Epithelial cell of esophagus (primary cell): ENCODE results near the gene BFSP1.
A peak's percentile ranks its signal among the peaks of the same experiment; 100 is the strongest.

Experiments used
- DNase-seq: peaks from one replicate; pipeline ENCODE4 v3.0.0; 2010; ENCODE audit warnings: low read depth
- H3K4me3 ChIP-seq: 2 replicates; pipeline ENCODE4 v1.5.1; 2011; ENCODE audit warnings: mild to moderate bottlenecking, low read length, control low read depth
- TF ChIP-seq, protein P1 (sequence below): IDR thresholded peaks from 2 replicates; pipeline ENCODE4 v1.5.1; 2011; ENCODE audit warnings: low read depth, mild to moderate bottlenecking, low read length, control low read depth, inconsistent platforms; ENCODE audit not compliant: insufficient read depth; ENCODE audit errors: missing control alignments

Gene BFSP1

DNA sequence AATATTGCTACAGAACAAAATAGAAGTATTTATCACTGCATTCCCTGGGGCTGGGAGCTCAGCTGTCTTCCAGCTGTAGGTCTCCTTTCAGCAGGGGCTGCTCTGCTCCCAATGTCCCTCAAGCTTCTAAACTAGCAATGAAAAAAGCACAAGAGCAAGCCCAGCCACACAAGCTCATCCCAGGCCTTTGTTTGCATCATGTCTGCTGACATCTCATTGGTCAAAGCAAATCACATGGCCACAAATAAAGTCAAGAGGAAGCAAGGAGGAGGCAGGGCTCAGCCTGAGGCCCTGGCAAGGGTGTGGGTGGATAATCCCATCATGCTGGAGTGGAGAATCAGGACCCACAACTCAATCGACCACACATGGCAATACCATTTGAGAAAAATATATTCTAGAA, 2.2 kb upstream of the BFSP1 start:
- TF ChIP-seq, protein P1, sequence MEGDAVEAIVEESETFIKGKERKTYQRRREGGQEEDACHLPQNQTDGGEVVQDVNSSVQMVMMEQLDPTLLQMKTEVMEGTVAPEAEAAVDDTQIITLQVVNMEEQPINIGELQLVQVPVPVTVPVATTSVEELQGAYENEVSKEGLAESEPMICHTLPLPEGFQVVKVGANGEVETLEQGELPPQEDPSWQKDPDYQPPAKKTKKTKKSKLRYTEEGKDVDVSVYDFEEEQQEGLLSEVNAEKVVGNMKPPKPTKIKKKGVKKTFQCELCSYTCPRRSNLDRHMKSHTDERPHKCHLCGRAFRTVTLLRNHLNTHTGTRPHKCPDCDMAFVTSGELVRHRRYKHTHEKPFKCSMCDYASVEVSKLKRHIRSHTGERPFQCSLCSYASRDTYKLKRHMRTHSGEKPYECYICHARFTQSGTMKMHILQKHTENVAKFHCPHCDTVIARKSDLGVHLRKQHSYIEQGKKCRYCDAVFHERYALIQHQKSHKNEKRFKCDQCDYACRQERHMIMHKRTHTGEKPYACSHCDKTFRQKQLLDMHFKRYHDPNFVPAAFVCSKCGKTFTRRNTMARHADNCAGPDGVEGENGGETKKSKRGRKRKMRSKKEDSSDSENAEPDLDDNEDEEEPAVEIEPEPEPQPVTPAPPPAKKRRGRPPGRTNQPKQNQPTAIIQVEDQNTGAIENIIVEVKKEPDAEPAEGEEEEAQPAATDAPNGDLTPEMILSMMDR, result no peak
- H3K4me3 ChIP-seq, result no peak overlapping the region
- DNase-seq, result peak; percentile 78

DNA sequence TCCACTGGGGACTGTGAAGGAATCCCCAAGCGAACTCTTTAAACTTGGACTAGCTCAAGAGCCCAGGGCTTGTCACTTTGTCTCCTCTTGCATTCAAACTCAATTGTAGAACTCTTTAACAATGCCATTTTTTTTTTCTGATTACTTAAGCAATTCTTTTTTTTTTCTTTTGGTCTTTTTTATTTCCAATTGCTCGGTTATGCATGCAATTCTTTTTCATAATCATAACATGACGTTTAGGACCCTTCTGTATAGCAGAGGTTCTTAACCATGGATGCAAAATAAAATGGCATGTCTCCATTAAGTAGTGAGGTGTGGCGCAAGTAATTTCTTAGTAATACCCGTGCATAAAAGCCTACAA, 466 bp upstream of the BFSP1 start:
- TF ChIP-seq, protein P1, result no peak
- no peak for DNase-seq
- peak overlapping the region; percentile 42 for H3K4me3 ChIP-seq

DNA sequence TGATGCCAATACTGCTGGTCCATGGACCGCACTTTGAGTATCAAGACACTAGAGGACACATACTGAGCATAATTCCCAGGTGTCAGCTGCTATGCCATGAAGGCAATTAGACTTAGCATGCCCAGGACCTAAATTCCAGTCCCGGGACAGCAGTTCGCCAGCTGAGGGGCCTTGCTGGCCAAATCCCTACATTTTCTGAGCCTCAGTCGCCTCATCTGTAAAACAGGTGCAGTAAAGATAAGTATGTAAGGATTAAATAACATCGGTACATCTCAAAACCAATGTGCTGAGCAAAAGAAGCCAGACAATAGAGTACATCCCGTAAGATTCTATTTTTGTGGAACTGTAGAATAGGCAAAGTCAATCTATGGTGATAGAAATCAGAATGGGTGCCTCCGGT, 1.0 kb downstream of the BFSP1 start:
- no peak overlapping the region for H3K4me3 ChIP-seq
- TF ChIP-seq, protein P1, result no peak
- no peak for DNase-seq

DNA sequence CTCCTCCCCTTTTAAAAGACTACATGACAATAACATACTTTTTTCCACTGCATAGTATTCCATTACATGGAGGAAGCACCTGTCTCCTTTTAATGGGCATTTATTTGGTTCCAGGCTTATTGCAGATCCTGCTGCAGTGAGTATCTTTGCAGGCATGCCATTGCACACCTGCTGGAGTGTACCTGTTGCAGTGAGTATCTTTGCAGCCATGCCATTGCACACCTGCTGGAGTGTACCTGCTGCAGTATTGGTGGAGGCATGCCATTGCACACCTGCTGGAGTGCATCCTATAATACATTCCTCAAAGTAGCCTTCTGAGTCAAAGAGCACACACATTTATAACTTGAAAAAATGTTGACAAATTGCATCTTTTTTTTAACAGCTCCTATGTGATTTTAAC, 1.6 kb downstream of the BFSP1 start:
- H3K4me3 ChIP-seq, result no peak overlapping the region
- no peak for DNase-seq
- TF ChIP-seq, protein P1, result no peak

DNA sequence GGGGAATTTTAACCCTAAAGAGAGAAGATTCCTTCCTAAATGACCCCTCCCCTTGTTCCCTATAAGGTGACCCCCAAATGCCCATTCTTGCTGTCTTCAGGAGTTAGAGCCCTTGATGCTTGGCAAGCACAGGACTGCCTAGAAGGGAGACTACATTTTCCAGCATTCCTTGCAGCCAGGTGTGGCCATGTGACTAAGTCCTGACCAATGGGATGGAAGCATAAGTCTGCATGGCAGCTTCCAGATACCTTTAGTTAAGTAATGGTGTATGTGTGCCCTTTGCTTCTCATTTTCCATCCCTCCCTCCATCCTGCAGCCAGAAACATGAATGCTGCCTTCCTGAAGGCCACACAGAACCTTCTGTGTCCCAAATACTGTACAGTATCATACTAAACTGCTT, 5.5 kb downstream of the BFSP1 start:
- TF ChIP-seq, protein P1, result no peak
- H3K4me3 ChIP-seq, result no peak overlapping the region
- peak; percentile 78 for DNase-seq

DNA sequence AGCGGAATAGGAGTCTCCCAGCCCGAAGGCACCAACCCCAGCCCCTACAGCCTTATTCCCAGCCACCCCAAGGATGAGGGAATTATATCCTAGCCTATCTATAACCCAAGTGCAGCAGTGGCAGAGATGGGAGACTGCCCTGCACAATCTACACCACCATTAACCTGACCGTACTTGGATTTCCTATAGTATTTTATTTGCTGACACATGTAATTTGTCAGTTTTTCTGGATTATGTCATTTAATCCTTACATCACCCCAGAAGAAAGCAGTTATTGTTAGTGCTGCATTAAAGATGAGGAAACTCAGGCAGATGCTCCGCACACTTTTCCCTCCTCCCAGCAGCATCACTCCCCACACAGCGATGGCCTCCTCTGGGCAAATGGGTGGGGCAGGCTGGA, 6.0 kb downstream of the BFSP1 start:
- TF ChIP-seq, protein P1, result no peak
- H3K4me3 ChIP-seq, result no peak overlapping the region
- DNase-seq, result no peak

DNA sequence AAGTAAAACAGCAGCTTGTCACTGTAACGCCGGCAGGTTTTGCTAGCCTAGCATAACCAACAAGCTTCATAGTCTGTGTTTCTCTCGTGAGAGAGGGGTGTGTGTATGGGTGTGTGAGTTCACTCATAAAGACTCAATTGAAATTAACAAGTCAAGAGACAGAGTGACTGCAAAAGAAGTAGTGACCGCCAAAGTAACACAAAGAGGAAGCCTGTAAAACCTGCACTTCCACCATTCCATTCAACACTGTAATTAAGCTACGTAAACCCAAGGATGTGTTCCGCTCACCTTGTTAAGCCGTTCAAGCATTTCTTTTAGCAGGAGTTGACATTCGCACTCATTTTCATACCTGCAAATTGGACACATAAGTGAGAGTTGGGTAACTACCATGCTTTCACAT, 6.6 kb downstream of the BFSP1 start:
- TF ChIP-seq, protein P1, result no peak
- H3K4me3 ChIP-seq, result no peak overlapping the region

More for the DNA sequence above, 6.6 kb downstream of the BFSP1 start:
- DNase-seq, result peak; percentile 71
